ENCODE data around the gene AP1G2.

The AP1G2 gene

GRCh38 chr14:23536494-23536893, 31.1 kb downstream of the AP1G2 start:
- no peak for DNase-seq

GRCh38 chr14:23535943-23536342, 31.6 kb downstream of the AP1G2 start:
- no peak for DNase-seq

GRCh38 chr14:23533652-23534435, 33.7 kb downstream of the AP1G2 start:
- DNase-seq, result no peak

GRCh38 chr14:23532658-23533057, 34.9 kb downstream of the AP1G2 start:
- DNase-seq, result no peak

GRCh38 chr14:23531391-23531790, 36.2 kb downstream of the AP1G2 start:
- no peak for DNase-seq

- DNase-seq, result no peak
Measured at GRCh38 chr14:23530375-23531055, 37.1 kb downstream of the AP1G2 start.

GRCh38 chr14:23529016-23529415, 38.6 kb downstream of the AP1G2 start:
- no peak for DNase-seq

GRCh38 chr14:23528555-23528954, 39.0 kb downstream of the AP1G2 start:
- no peak for DNase-seq

- no peak for DNase-seq
Measured at GRCh38 chr14:23525611-23526010, 42.0 kb downstream of the AP1G2 start.

- no peak for DNase-seq
Measured at GRCh38 chr14:23524954-23525353, 42.6 kb downstream of the AP1G2 start.

GRCh38 chr14:23523229-23524016, 44.2 kb downstream of the AP1G2 start:
- no peak for DNase-seq

- DNase-seq, result no peak
Measured at GRCh38 chr14:23522643-23523198, 44.9 kb downstream of the AP1G2 start.

- DNase-seq, result no peak
Measured at GRCh38 chr14:23521785-23522640, 45.6 kb downstream of the AP1G2 start.

- DNase-seq, result no peak
Measured at GRCh38 chr14:23520899-23521533, 46.6 kb downstream of the AP1G2 start.

GRCh38 chr14:23518709-23519108, 48.9 kb downstream of the AP1G2 start:
- no peak for DNase-seq

- no peak for DNase-seq
Measured at GRCh38 chr14:23517650-23518326, 49.8 kb downstream of the AP1G2 start.

- peak; percentile 60 for DNase-seq
Measured at GRCh38 chr14:23514644-23514957, 53.0 kb downstream of the AP1G2 start.

GRCh38 chr14:23513818-23514643, 53.6 kb downstream of the AP1G2 start:
- peak; percentile 56 for DNase-seq

GRCh38 chr14:23513005-23513817, 54.4 kb downstream of the AP1G2 start:
- peak; percentile 84 for DNase-seq

- peak; percentile 68 for DNase-seq
Measured at GRCh38 chr14:23512156-23512555, 55.4 kb downstream of the AP1G2 start.

Data from NCI-H1092 (cell line).